Aorta (tissue), 5 donors: ENCODE measurements around the gene NKAPL. TPM values are rescaled to one million over a fixed set of nuclear protein-coding genes. Genes with fewer than 3 reads are reported as not detected.
A peak's percentile ranks its signal among the peaks of the same experiment; 100 is the strongest.

ENCODE experiments used
- ATAC-seq: fragments of 200-7000 bp; cut with Tn5 transposase; one replicate; pipeline ENCODE4 v1.9.1; 2022; ENCODE audit warnings: moderate library complexity; ENCODE audit not compliant: low FRiP score
- DNase-seq, 2 donors: peaks; one replicate each; pipeline ENCODE4 v3.0.0-alpha.2; 2020
- H3K27ac ChIP-seq, 2 donors: one replicate each; pipeline ENCODE4 v1.5.1; 2013; ENCODE audit warnings: low read length in 2 of 2, mild to moderate bottlenecking in 2 of 2, moderate library complexity in 2 of 2, control low read depth in 1 of 2, inconsistent platforms in 1 of 2, low read depth in 1 of 2
- H3K27me3 ChIP-seq, 2 donors: one replicate each; pipeline ENCODE4 v1.6.1; 2013; ENCODE audit warnings: control low read depth in 1 of 2, low read length in 1 of 2, mild to moderate bottlenecking in 1 of 2, moderate library complexity in 1 of 2; ENCODE audit not compliant: insufficient read depth in 2 of 2, control insufficient read depth in 1 of 2
- H3K36me3 ChIP-seq, 2 donors: one replicate each; pipeline ENCODE4 v1.6.1; 2013; ENCODE audit warnings: control low read depth in 1 of 2, low read length in 1 of 2, mild to moderate bottlenecking in 1 of 2; ENCODE audit not compliant: insufficient read depth in 2 of 2, control insufficient read depth in 1 of 2
- H3K4me1 ChIP-seq, 2 donors: one replicate each; pipeline ENCODE4 v1.6.1; 2013; ENCODE audit warnings: low read length in 2 of 2, control low read depth in 1 of 2, mild to moderate bottlenecking in 1 of 2, moderate library complexity in 1 of 2; ENCODE audit not compliant: insufficient read depth in 2 of 2, control insufficient read depth in 1 of 2
- H3K4me3 ChIP-seq, 2 donors: one replicate each; pipeline ENCODE4 v1.5.1; 2013; ENCODE audit warnings: low read length in 2 of 2, control low read depth in 1 of 2, mild to moderate bottlenecking in 1 of 2
- H3K9me3 ChIP-seq: one replicate; pipeline ENCODE4 v1.6.1; 2013; ENCODE audit warnings: mild to moderate bottlenecking, low read length; ENCODE audit not compliant: control insufficient read depth
- WGBS, 2 donors: extraction: QIAGEN DNeasy Blood & Tissue Kit; methylation state at CpG; one replicate each; pipeline ENCODE4 v1.1.7; 2013; 5-methylcytosine and 5-hydroxymethylcytosine counted together
- intact Hi-C, 2 donors: fragments of 100-400 bp; cut with DNase I; formaldehyde crosslinking; loops; one replicate each; pipeline versions ENCODE4 v1.14.2 to v1.15.0; 2022
- polyA plus RNA-seq, 2 donors: library from polyadenylated mRNA; stranded (reverse); fragments of 200-250 nt; gene quantifications; one replicate each; pipeline ENCODE4 v1.2.3, GENCODE V29; 2013
- total RNA-seq, 2 donors: library from RNA; stranded (reverse); fragmentation: NEBNext Ultra II Directional; extraction: Animal tissue kit (Norgen Biotek cat#: 25700); gene quantifications; one replicate each; pipeline ENCODE4 v1.2.1, GENCODE V29; 2021
- donor health status: healthy with polysubstance abuse.
- donor health status: Bipolar disorder and iron deficiency.
- donor health status: DM: no; HTN: no; CAD: no.
- donor health status: DM: no; HTN: no; CAD: no.
- donor health status: DM: yes; HTN: yes; CAD: no.

The NKAPL gene
- total and polyA plus RNA-seq, 4 donors, result 1.6 to 4.3 (median 2.6) TPM

- peak overlapping the region; percentile 72 to 86 for H3K4me3 ChIP-seq
- H3K36me3 ChIP-seq, result no peaks in the 10 kb centered on the region
- peak; percentile 88 to 93 for DNase-seq
- H3K27ac ChIP-seq, result no peak overlapping the region
- H3K4me1 ChIP-seq, result no peaks in the 10 kb centered on the region
- no peaks in the 10 kb centered on the region for H3K27me3 ChIP-seq
- ATAC-seq, result peak; percentile 85
- H3K9me3 ChIP-seq, result no peaks in the 10 kb centered on the region
- intact Hi-C loops, result loop anchor here (5.0 to 10.0 kb wide), 3 partner anchors 34 to 119 kb away; partner anchors contain the start of genes ZKSCAN4 (in 1 of the 2), ZKSCAN8 (in 1 of the 2) and ZSCAN31 (in 1 of the 2)
- 10 to 11% methylated on average over 50 to 56 of the region's 56 CpGs for WGBS, 2 donors
These were observed 40.5 kb upstream of the NKAPL start for GRCh38 chr6:28218312-28219248.

GRCh38 chr6:28220257-28221133 lies 38.6 kb upstream of the NKAPL start:
- intact Hi-C loops, result loop anchor here (5.0 to 10.0 kb wide), 2 partner anchors 136 to 138 kb away; partner anchors contain the start of gene ZNF165 (in 2 of the 2)
- Histone ChIP-seq H3K4me1 (no peaks in the 10 kb centered on the region), H3K9me3 (no peaks in the 10 kb centered on the region), H3K4me3 (no peak overlapping the region), H3K27ac (no peak overlapping the region), H3K36me3 (no peaks in the 10 kb centered on the region), H3K27me3 (no peaks in the 10 kb centered on the region)
- ATAC-seq, result no peak
- DNase-seq, result no peak
- 23 to 24% methylated on average over 6 of the region's 6 CpGs for WGBS, 2 donors

GRCh38 chr6:28224131-28225055 lies 34.7 kb upstream of the NKAPL start:
- Histone ChIP-seq H3K27ac (no peak overlapping the region), H3K4me1 (peaks cover 2 to 3% of the 10 kb centered on the region in 2 donors), H3K4me3 (peak overlapping the region; percentile 9 to 89), H3K27me3 (no peaks in the 10 kb centered on the region), H3K36me3 (peaks cover 0 to 5% of the 10 kb centered on the region in 2 donors), H3K9me3 (no peaks in the 10 kb centered on the region)
- DNase-seq (no peak), ATAC-seq (no peak)
- intact Hi-C loops, result loop anchor here (2.0 to 10.0 kb wide), 5 partner anchors 43 to 142 kb away; partner anchors contain the start of genes ZNF165 (in 2 of the 2) and ZSCAN26 (in 1 of the 2)
- WGBS, 2 donors, result 41 to 52% methylated on average over 9 of the region's 9 CpGs

- Histone ChIP-seq H3K36me3 (peaks cover 0 to 5% of the 10 kb centered on the region in 2 donors), H3K27ac (peak within 1 kb of the TSS in 1 of 2 donors; percentile 3), H3K4me3 (peak within 1 kb of the TSS; percentile 12 to 89), H3K9me3 (no peaks in the 10 kb centered on the region), H3K4me1 (peaks cover 2 to 3% of the 10 kb centered on the region in 2 donors), H3K27me3 (no peaks in the 10 kb centered on the region)
- DNase-seq (peak; percentile 90 to 95), ATAC-seq (peak; percentile 96)
- intact Hi-C loops, result loop anchor here (2.0 to 10.0 kb wide), 4 partner anchors 42 to 140 kb away; partner anchors contain the start of genes ZNF165 (in 1 of the 2) and ZSCAN26 (in 1 of the 2)
- WGBS, 2 donors, result 0 to 1% methylated on average over 45 of the region's 45 CpGs
These were observed 33.9 kb upstream of the NKAPL start, which contains the start of gene ZSCAN9 for GRCh38 chr6:28225056-28225834. TSS of gene ZSCAN9 (plus strand) at chr6:28225275. CDS start at chr6:28227085, 1,810 bp downstream.

GRCh38 chr6:28226460-28226859 lies 32.6 kb upstream of the NKAPL start:
- Histone ChIP-seq H3K27ac (no peak overlapping the region), H3K36me3 (peaks cover 0 to 5% of the 10 kb centered on the region in 2 donors), H3K4me1 (peaks cover 2 to 3% of the 10 kb centered on the region in 2 donors), H3K27me3 (no peaks in the 10 kb centered on the region), H3K4me3 (no peak overlapping the region), H3K9me3 (no peaks in the 10 kb centered on the region)
- ATAC-seq, result no peak
- intact Hi-C loops, result loop anchor here (5.0 to 10.0 kb wide), 3 partner anchors 41 to 142 kb away; partner anchors contain the start of genes ZNF165 (in 1 of the 2) and ZSCAN26 (in 1 of the 2)
- 86 to 91% methylated on average over 2 of the region's 2 CpGs for WGBS, 2 donors
- DNase-seq, result no peak

- DNase-seq, result no peak
- peaks cover 0 to 5% of the 10 kb centered on the region in 2 donors for H3K36me3 ChIP-seq
These were observed 26.3 kb upstream of the NKAPL start for GRCh38 chr6:28232785-28233184.

GRCh38 chr6:28235912-28236452 lies 23.1 kb upstream of the NKAPL start:
- 89 to 91% methylated on average over 3 of the region's 3 CpGs for WGBS, 2 donors
- no peak overlapping the region for H3K27ac ChIP-seq
- H3K36me3 ChIP-seq, result peaks cover 0 to 3% of the 10 kb centered on the region in 2 donors
- H3K27me3 ChIP-seq, result no peaks in the 10 kb centered on the region
- ATAC-seq (no peak), DNase-seq (no peak)
- H3K9me3 ChIP-seq, result peaks cover 2% of the 10 kb centered on the region
- intact Hi-C loops, result no loop called here
- H3K4me1 ChIP-seq, result no peaks in the 10 kb centered on the region
- H3K4me3 ChIP-seq, result no peak overlapping the region

More at GRCh38 chr6:28232785-28233184, 26.3 kb upstream of the NKAPL start:
- no peaks in the 10 kb centered on the region for H3K27me3 ChIP-seq
- H3K4me1 ChIP-seq, result no peaks in the 10 kb centered on the region
- no peaks in the 10 kb centered on the region for H3K9me3 ChIP-seq
- no peak for ATAC-seq
- H3K4me3 ChIP-seq, result no peak overlapping the region
- intact Hi-C loops, result no loop called here
- WGBS, 2 donors, result 96 to 97% methylated on average over 11 of the region's 11 CpGs
- H3K27ac ChIP-seq, result no peak overlapping the region
